ENCODE measurements around the gene LETM1.

- no peak for TF ChIP-seq POLR2AphosphoS5 (IDR thresholded peaks at IDR 0.05)
- no peak for TF ChIP-seq CTCF (IDR thresholded peaks at IDR 0.05)
Observed at GRCh38 chr4:1859389-1859753, 3.4 kb upstream of the LETM1 start.

Data from upper lobe of left lung (tissue), 4 donors.